ENCODE results near the gene TMPRSS2.
"Not testable (repeated sequence)": the region's sequence is repeated elsewhere in the genome, so short reads cannot be mapped to it uniquely, and the experiment has no call there.

TMPRSS2 gene

DNA sequence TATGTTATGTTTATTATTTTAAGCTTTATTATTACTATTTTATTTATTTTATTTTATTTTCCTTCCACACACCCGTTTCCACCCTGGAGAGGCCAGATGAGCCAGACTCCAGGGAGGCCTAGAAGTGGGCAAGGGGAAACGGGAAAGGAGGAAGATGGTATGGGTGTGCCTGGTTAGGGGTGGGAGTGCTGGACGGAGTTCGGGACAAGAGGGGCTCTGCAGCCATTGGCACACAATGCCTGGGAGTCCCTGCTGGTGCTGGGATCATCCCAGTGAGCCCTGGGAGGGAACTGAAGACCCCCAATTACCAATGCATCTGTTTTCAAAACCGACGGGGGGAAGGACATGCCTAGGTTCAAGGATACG is 82.4 kb downstream of the TMPRSS2 start:
- no peak for DNase-seq

DNA sequence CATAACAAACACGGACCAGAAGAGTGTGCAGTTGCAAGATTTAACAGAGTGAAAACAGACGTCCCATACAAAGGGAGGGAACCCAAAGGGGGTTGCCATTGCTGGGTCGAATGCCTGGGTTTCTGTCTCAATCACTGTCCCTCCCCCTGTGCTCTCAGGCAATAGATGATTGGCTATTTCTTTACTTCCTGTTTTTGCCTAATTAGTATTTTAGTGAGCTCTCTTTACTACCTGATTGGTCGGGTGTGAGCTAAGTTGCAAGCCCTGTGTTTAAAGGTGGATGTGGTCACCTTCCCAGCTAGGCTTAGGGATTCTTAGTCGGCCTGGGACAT is 84.7 kb downstream of the TMPRSS2 start:
- not testable (repeated sequence) for DNase-seq

GRCh38 chr21:41422546-41423304 is 85.2 kb downstream of the TMPRSS2 start:
- no peak for DNase-seq

DNA sequence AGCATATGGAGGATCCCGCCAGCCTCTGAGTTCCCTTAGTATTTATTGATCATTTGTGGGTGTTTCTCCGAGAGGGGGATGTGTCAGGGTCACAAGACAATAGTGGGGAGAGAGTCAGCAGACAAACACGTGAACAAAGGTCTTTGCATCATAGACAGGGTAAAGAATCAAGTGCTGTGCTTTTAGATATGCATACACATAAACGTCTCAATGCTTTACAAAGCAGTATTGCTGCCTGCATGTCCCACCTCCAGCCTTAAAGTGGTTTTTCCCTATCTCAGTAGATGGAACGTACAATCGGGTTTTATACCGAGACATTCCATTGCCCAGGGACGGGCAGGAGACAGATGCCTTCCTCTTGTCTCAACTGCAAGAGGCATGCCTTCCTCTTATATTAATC is 87.0 kb downstream of the TMPRSS2 start:
- not testable (repeated sequence) for DNase-seq

GRCh38 chr21:41419921-41420862 is 87.8 kb downstream of the TMPRSS2 start:
- peak; percentile 91 for DNase-seq

GRCh38 chr21:41418956-41419680 is 88.8 kb downstream of the TMPRSS2 start:
- no peak for DNase-seq

GRCh38 chr21:41418393-41418792 is 89.6 kb downstream of the TMPRSS2 start:
- DNase-seq = no peak

DNA sequence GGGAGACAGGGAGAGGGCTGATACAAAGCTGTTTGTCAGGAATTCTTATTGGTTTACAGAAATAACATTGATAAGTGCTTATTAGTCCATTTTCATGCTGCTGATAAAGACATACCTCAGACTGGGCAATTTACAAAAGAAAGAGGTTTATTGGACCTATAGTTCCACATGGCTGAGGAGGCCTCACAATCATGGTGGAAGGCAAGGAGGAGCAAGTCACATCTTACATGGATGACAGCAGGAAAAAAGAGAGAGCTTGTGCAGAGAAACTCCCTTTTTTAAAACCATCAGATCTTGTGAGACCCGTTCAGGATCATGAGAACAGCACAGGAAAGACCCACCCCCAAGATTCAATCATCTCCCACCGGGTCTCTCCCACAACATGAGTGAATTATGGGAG is 90.5 kb downstream of the TMPRSS2 start:
- DNase-seq = not testable (repeated sequence)

All from fibroblast of skin of back (primary cell).